GDM1 (cell line): ENCODE data around the gene PNCK.

Experiments used
- DNase-seq: peaks from one replicate; lab custom pipeline; 2025; lab: John Stamatoyannopoulos, UW

PNCK gene

GRCh38 chrX:153626863-153627674, 46.5 kb downstream of the PNCK start:
- no peak for DNase-seq

GRCh38 chrX:153626025-153626633, 47.5 kb downstream of the PNCK start:
- DNase-seq, result no peak

- DNase-seq, result no peak
Measured at GRCh38 chrX:153625271-153626024, 48.2 kb downstream of the PNCK start.

- no peak for DNase-seq
Measured at GRCh38 chrX:153624196-153625091, 49.2 kb downstream of the PNCK start.

GRCh38 chrX:153623310-153624029, 50.1 kb downstream of the PNCK start:
- DNase-seq, result no peak

- DNase-seq, result no peak
Measured at GRCh38 chrX:153622661-153623309, 50.8 kb downstream of the PNCK start.

GRCh38 chrX:153621949-153622598, 51.5 kb downstream of the PNCK start:
- DNase-seq, result no peak

GRCh38 chrX:153620576-153620975, 53.0 kb downstream of the PNCK start:
- no peak for DNase-seq
